PC-9 (cell line): ENCODE measurements around the gene MFSD8. TPM values are rescaled to one million over a fixed set of nuclear protein-coding genes. Genes with fewer than 3 reads are reported as not detected.

Experiments used
- BruUV-seq: library from RNA; stranded (reverse); fragments of 400-500 nt; replicated peaks from 2 replicates; lab custom pipeline; 2021; lab: Mats Ljungman, UMichigan
- CTCF ChIA-PET: fragments of 300-600 bp; sonication (Branson Sonifier 250); formaldehyde crosslinking; loops from one replicate; lab custom pipeline; 2022; ENCODE audit warnings: antibody characterized with exemption; lab: Charles Lee
- POLR2A ChIA-PET: fragments of 300-600 bp; sonication (Branson Sonifier 250); formaldehyde crosslinking; loops from one replicate; lab custom pipeline; 2022; ENCODE audit warnings: antibody characterized with exemption; ENCODE audit not compliant: unreplicated experiment; lab: Charles Lee
- DNase-seq, 2 experiments: peaks; one replicate each; pipeline versions ENCODE4 v3.0.0 to v3.0.0-alpha.2; 2015 to 2022; ENCODE audit warnings: mixed read lengths in 1 of 2
- H2AFZ ChIP-seq: fragments of 200-600 bp; sonication (generic); 2 replicates; pipeline ENCODE4 v1.8.1; 2017; ENCODE audit warnings: antibody characterized with exemption
- H3F3A ChIP-seq: fragments of 200-600 bp; sonication (generic); 2 replicates; pipeline ENCODE4 v1.8.1; 2017; ENCODE audit warnings: antibody characterized with exemption, mild to moderate bottlenecking, low read depth; ENCODE audit not compliant: insufficient read depth
- H3K27ac ChIP-seq: fragments of 200-600 bp; sonication (generic); 2 replicates; pipeline ENCODE4 v1.6.1; 2016; ENCODE audit warnings: mixed run types
- H3K27me3 ChIP-seq: fragments of 200-600 bp; sonication (generic); 2 replicates; pipeline ENCODE4 v1.6.1; 2016; ENCODE audit warnings: low read depth, mixed run types; ENCODE audit not compliant: insufficient read depth
- H3K36me3 ChIP-seq: fragments of 200-600 bp; sonication (generic); 2 replicates; pipeline ENCODE4 v1.6.1; 2016; ENCODE audit warnings: low read depth, mixed run types
- H3K4me1 ChIP-seq: fragments of 200-600 bp; sonication (generic); replicated peaks from 2 replicates; pipeline ENCODE4 v1.6.1; 2016; ENCODE audit warnings: mixed run types; ENCODE audit not compliant: insufficient read depth
- H3K4me2 ChIP-seq: fragments of 200-600 bp; sonication (generic); 2 replicates; pipeline ENCODE4 v1.6.1; 2017; ENCODE audit warnings: mixed run types
- H3K4me3 ChIP-seq: fragments of 200-600 bp; sonication (generic); 2 replicates; pipeline ENCODE4 v1.6.1; 2016; ENCODE audit warnings: mixed run types
- H3K79me2 ChIP-seq: fragments of 200-600 bp; sonication (generic); 2 replicates; pipeline ENCODE4 v1.6.1; 2017; ENCODE audit warnings: low read depth, mixed run types
- H3K9me2 ChIP-seq: fragments of 200-600 bp; sonication (generic); 2 replicates; pipeline ENCODE4 v1.8.1; 2017; ENCODE audit warnings: mild to moderate bottlenecking; ENCODE audit not compliant: insufficient read depth
- H3K9me3 ChIP-seq: fragments of 200-600 bp; sonication (generic); 2 replicates; pipeline ENCODE4 v1.8.1; 2016; ENCODE audit warnings: low read depth; ENCODE audit not compliant: insufficient read depth
- H4K20me1 ChIP-seq: fragments of 200-600 bp; sonication (generic); 2 replicates; pipeline ENCODE4 v1.8.1; 2017; ENCODE audit not compliant: insufficient read depth
- EZH2 ChIP-seq: fragments of 200-600 bp; sonication (generic); IDR thresholded peaks from 2 replicates; pipeline ENCODE4 v1.8.0; 2017; ENCODE audit warnings: antibody characterized with exemption, low read depth
- intact Hi-C: fragments of 100-400 bp; cut with micrococcal nuclease; formaldehyde crosslinking; loops from one replicate; pipeline ENCODE4 v1.10.0; 2022; ENCODE audit not compliant: unreplicated experiment
- total RNA-seq: library from RNA; stranded (reverse); gene quantifications from 2 replicates; pipeline ENCODE4 v1.2.3, GENCODE V29; 2021
- TF ChIP-seq, protein P1 (sequence below): fragments of 200-600 bp; sonication (generic); conservative IDR thresholded peaks from 2 replicates; pipeline ENCODE4 v1.6.1; 2017; ENCODE audit warnings: mixed run types, antibody characterized with exemption, mild to moderate bottlenecking, moderate library complexity

The MFSD8 gene
- total RNA-seq, 1 experiment from 2014 or later, result 21.4 TPM

DNA sequence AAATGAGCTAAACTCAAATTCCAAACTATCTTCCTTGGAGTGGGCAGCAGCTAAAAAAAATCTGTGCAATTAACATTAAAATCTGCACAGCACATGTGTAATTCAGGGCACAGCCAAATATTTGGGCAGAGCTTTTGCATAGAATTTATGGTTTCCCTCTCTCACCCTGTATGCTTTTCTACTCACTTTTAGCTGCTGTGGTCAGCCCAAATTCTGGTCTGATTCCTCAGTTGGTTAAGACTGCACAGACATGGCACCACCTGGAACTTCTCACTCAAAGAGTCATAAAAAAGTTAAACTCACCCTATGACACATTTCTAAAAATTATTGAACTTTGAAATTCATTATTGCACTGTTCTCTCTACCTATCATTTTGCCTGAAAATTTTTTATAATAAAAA lies 89.2 kb downstream of the MFSD8 start:
- H3K4me2 ChIP-seq, result no peak overlapping the region
- no peaks in the 10 kb centered on the region for H3K27me3 ChIP-seq
- no TSS peak for BruUV-seq
- H3K4me1 ChIP-seq, result 0 out of 2 replicates have a peak, but pooled peaks cover 7% of the 10 kb centered on the region
- H4K20me1 ChIP-seq, result no peaks in the 10 kb centered on the region
- CTCF ChIA-PET, result no interaction called here
- H3K36me3 ChIP-seq, result no peaks in the 10 kb centered on the region
- H3K4me3 ChIP-seq, result no peak overlapping the region
- H3K9me2 ChIP-seq, result no peaks in the 10 kb centered on the region
- no peak overlapping the region for H3K27ac ChIP-seq
- peaks cover under 1% of the 10 kb centered on the region; the same call in 1 of the 2 replicates for H3F3A ChIP-seq
- H3K79me2 ChIP-seq, result no peaks in the 10 kb centered on the region
- POLR2A ChIA-PET, result no interaction called here
- DNase-seq, result no peak
- no peaks in the 10 kb centered on the region for H3K9me3 ChIP-seq
- H2AFZ ChIP-seq, result no peak overlapping the region
- intact Hi-C loops, result no loop called here
- TF ChIP-seq, protein P1, sequence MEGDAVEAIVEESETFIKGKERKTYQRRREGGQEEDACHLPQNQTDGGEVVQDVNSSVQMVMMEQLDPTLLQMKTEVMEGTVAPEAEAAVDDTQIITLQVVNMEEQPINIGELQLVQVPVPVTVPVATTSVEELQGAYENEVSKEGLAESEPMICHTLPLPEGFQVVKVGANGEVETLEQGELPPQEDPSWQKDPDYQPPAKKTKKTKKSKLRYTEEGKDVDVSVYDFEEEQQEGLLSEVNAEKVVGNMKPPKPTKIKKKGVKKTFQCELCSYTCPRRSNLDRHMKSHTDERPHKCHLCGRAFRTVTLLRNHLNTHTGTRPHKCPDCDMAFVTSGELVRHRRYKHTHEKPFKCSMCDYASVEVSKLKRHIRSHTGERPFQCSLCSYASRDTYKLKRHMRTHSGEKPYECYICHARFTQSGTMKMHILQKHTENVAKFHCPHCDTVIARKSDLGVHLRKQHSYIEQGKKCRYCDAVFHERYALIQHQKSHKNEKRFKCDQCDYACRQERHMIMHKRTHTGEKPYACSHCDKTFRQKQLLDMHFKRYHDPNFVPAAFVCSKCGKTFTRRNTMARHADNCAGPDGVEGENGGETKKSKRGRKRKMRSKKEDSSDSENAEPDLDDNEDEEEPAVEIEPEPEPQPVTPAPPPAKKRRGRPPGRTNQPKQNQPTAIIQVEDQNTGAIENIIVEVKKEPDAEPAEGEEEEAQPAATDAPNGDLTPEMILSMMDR, result no peak
- TF ChIP-seq EZH2, result no peak

DNA sequence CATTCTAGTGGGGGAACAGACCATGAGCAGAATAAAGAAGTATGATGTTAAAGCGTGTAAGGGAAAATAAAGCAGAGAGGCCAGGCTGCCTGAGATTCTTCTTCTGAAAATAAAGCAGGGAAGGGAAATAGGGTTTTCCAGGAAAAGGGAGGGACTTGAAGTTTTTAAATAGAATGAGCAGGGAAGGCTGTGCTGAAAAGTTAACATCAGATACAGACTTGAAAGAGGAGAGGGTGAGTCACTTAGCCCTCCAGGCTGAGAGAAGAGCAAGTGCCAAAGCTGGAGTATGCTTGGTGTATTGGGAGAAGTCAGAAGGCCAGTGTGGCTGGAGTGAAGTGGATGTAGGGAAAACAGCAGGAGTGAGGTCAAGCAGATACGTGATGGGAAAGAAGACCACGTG lies 94.3 kb downstream of the MFSD8 start:
- TF ChIP-seq, protein P1, result no peak
- no peak for TF ChIP-seq EZH2
- Histone ChIP-seq H4K20me1 (no peaks in the 10 kb centered on the region), H3K4me1 (no peaks in the 10 kb centered on the region), H3K4me2 (no peak overlapping the region), H3K4me3 (no peak overlapping the region), H3K9me3 (no peaks in the 10 kb centered on the region), H3K27ac (no peak overlapping the region), H3K79me2 (no peaks in the 10 kb centered on the region), H3F3A (no peaks in the 10 kb centered on the region), H3K27me3 (no peaks in the 10 kb centered on the region), H2AFZ (no peak overlapping the region), H3K36me3 (no peaks in the 10 kb centered on the region), H3K9me2 (no peaks in the 10 kb centered on the region)
- POLR2A ChIA-PET, result no interaction called here
- BruUV-seq, result no TSS peak
- peak in 1 of 2 experiments; percentile 19 for DNase-seq
- CTCF ChIA-PET, result no interaction called here
- intact Hi-C loops, result no loop called here

DNA sequence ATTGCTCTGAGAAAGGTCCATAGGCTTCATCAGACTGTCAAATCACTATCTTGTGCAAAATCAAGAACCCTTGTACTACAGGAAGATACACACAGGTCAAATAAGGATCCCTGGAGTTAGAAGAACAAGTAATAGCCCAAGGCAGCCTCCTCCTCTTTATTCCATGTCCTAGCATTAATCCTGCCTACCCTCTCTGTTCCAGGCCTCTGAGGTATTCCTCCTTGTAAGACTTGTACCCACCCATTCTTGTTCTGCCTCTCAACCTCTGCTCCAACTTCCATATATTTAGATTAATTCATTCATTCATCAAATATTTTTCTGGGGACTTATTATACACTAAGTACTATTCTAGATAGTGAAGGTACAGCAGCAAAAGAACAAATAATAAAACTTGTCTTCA lies 94.7 kb downstream of the MFSD8 start:
- Histone ChIP-seq H3K4me3 (no peak overlapping the region), H3F3A (no peaks in the 10 kb centered on the region), H4K20me1 (no peaks in the 10 kb centered on the region), H3K36me3 (no peaks in the 10 kb centered on the region), H3K4me2 (no peak overlapping the region), H3K27ac (no peak overlapping the region), H2AFZ (no peak overlapping the region), H3K9me2 (no peaks in the 10 kb centered on the region), H3K79me2 (no peaks in the 10 kb centered on the region), H3K4me1 (no peaks in the 10 kb centered on the region), H3K9me3 (no peaks in the 10 kb centered on the region), H3K27me3 (no peaks in the 10 kb centered on the region)
- TF ChIP-seq, protein P1, result no peak
- no peak for TF ChIP-seq EZH2
- intact Hi-C loops, result no loop called here
- ChIA-PET CTCF (no interaction called here), POLR2A (no interaction called here)
- no TSS peak for BruUV-seq
- no peak for DNase-seq
